Activated T-helper 2 cell treated with anti-CD3 and anti-CD28 coated beads, Interferon-gamma antibody, Interleukin-2, Interleukin-4, amounts not matched to agents 10 μg/mL and 5 μg/mL and 100 μg/mL, durations not matched to agents 14 hours and 24 hours and 36 hours (primary cell): ENCODE measurements around the gene CCNT1. TPM values are rescaled to one million over a fixed set of nuclear protein-coding genes. Genes with fewer than 3 reads are reported as not detected.
"Not testable (repeated sequence)": the region's sequence is repeated elsewhere in the genome, so short reads cannot be mapped to it uniquely, and the experiment has no call there.

Experiments used
- DNase-seq: peaks from one replicate; pipeline ENCODE4 v3.0.0; 2021; ENCODE audit warnings: low spot score
- H3K27ac Mint-ChIP-seq: one replicate; pipeline ENCODE4 v1.8.0; 2021; ENCODE audit warnings: mixed read lengths
- H3K27me3 Mint-ChIP-seq: one replicate; pipeline ENCODE4 v1.8.0; 2021; ENCODE audit warnings: low read depth, mixed read lengths
- H3K36me3 Mint-ChIP-seq: one replicate; pipeline ENCODE4 v1.8.0; 2021; ENCODE audit warnings: low read depth, mixed read lengths
- H3K4me1 Mint-ChIP-seq: one replicate; pipeline ENCODE4 v1.8.0; 2021; ENCODE audit warnings: low read depth, mixed read lengths
- H3K4me3 Mint-ChIP-seq: one replicate; pipeline ENCODE4 v1.8.0; 2021; ENCODE audit warnings: low read depth, mild to moderate bottlenecking, moderate library complexity, mixed read lengths
- H3K9me3 Mint-ChIP-seq: one replicate; pipeline ENCODE4 v1.8.0; 2021; ENCODE audit warnings: mixed read lengths
- intact Hi-C: fragments of 100-400 bp; cut with micrococcal nuclease; formaldehyde crosslinking; loops from one replicate; pipeline ENCODE4 v1.15.1; 2023
- total RNA-seq: library from RNA; stranded (reverse); gene quantifications from 2 replicates; pipeline ENCODE4 v1.2.3, GENCODE V29; 2022

CCNT1 gene
- total RNA-seq = 70.2 and 71.9 TPM in 2 replicates

- H3K4me1 Mint-ChIP-seq = peaks cover 31% of the 10 kb centered on the region
- H3K4me3 Mint-ChIP-seq = peak within 1 kb of the TSS; percentile 92
- intact Hi-C loops = loop anchor here (1.0 to 2.0 kb wide), 4 partner anchors 34 to 136 kb away; partner anchors contain the start of genes DDX23 and KANSL2
- peaks cover 28% of the 10 kb centered on the region for H3K9me3 Mint-ChIP-seq
- H3K27me3 Mint-ChIP-seq = no peaks in the 10 kb centered on the region
- DNase-seq = peak; percentile 99
- peaks cover 57% of the 10 kb centered on the region for H3K36me3 Mint-ChIP-seq
- H3K27ac Mint-ChIP-seq = peak within 1 kb of the TSS; percentile 95
Observed at GRCh38 chr12:48716493-48717251, at the start of gene CCNT1. Gene CCNT1, minus strand, starts transcription at chr12:48716707. Its CDS starts 32 bp downstream, at chr12:48716675.

DNA sequence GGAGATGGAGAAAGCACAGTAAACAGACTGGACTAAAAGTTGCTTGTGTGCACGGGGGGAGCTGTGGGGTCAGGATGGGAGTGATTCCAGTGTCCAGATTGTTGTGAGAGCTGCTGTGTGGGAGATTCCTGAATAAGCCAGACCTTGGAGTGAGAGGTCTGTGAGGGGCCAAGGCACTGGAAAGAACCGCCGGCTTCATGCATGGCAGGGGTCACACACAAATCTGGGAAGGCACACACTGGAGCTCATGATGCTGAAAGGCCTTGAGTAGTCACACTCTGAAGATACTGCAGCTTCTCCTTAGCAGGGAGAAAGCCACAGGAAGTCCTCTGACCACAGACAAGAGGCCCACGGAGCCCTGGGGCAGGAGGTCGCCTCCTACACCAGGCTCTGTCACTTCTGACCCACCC lies 49.3 kb upstream of the CCNT1 start:
- Mint-ChIP-seq H3K4me1 (peaks cover 19% of the 10 kb centered on the region), H3K9me3 (no peaks in the 10 kb centered on the region), H3K4me3 (peak overlapping the region; percentile 3), H3K27ac (peak overlapping the region; percentile 48), H3K36me3 (no peaks in the 10 kb centered on the region), H3K27me3 (no peaks in the 10 kb centered on the region)
- DNase-seq = peak; percentile 20
- intact Hi-C loops = no loop called here

DNA sequence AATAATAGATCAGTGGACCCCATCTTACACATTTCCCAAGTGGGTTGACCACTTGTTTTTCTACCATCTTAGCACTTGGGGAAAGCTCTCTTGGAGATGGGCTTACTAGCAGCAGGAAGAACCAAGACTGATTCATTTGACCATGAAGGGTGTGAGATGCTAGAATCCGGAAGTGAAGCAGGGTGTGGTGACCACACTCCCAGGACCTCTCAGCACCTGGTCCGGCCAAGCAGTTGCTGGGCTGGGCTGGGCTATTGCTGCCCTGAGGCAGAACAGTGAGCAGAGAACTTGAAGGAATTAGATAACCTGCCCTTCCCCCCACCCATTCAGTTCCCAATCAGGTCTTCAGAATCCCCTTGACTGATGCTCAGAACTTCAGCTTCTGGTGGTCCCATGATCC lies 48.0 kb upstream of the CCNT1 start:
- Mint-ChIP-seq H3K36me3 (no peaks in the 10 kb centered on the region), H3K27me3 (peaks cover under 1% of the 10 kb centered on the region), H3K4me1 (peaks cover 19% of the 10 kb centered on the region), H3K4me3 (no peak overlapping the region), H3K27ac (no peak overlapping the region), H3K9me3 (no peaks in the 10 kb centered on the region)
- DNase-seq = no peak
- intact Hi-C loops = no loop called here

DNA sequence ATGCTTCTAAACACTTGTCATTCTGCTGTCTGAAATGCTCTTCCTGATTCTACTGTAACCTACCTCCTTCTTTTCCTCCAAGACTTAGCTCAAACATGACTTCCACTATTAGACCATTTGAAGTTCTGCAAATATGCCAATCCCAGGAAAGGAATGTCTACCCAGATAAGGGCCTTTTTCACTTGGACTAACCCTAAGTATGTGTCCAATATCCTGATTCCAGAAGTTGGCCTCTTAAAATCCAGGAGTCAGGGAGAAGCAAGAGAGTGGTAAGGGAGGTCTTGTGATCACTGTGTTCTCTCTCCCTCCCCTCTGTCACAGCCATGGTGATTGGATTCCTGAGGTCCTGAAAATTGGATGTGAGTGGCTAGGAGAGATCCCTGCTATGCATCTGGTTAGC lies 42.2 kb upstream of the CCNT1 start:
- no peaks in the 10 kb centered on the region for H3K4me1 Mint-ChIP-seq
- no peak for DNase-seq
- intact Hi-C loops = no loop called here
- H3K9me3 Mint-ChIP-seq = no peaks in the 10 kb centered on the region
- no peak overlapping the region for H3K4me3 Mint-ChIP-seq
- no peak overlapping the region for H3K27ac Mint-ChIP-seq
- H3K27me3 Mint-ChIP-seq = peaks cover 1% of the 10 kb centered on the region
- no peaks in the 10 kb centered on the region for H3K36me3 Mint-ChIP-seq

DNA sequence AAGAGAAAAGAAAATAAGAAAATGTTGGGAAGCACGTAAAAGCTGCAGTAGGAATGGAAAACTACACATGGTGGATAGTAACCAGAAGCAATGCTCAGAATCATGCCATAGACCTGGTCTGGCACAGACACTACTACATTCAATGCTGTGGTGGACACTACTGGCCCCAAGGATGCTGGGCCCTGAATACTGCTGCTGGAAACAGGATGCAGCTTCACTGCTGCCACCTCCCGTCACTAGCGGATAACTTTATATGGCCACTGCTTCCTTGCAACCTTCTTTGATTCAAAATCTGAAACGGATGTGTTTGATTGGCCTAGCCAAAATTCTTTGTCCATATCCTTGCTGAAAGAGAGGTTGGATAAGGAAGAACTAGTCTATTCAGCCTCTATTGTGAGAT lies 41.7 kb upstream of the CCNT1 start:
- no peaks in the 10 kb centered on the region for H3K36me3 Mint-ChIP-seq
- H3K27ac Mint-ChIP-seq = no peak overlapping the region
- no peak for DNase-seq
- intact Hi-C loops = no loop called here
- H3K4me3 Mint-ChIP-seq = no peak overlapping the region
- no peaks in the 10 kb centered on the region for H3K9me3 Mint-ChIP-seq
- peaks cover 3% of the 10 kb centered on the region for H3K27me3 Mint-ChIP-seq
- no peaks in the 10 kb centered on the region for H3K4me1 Mint-ChIP-seq

- no peak for DNase-seq
- Mint-ChIP-seq H3K9me3 (no peaks in the 10 kb centered on the region), H3K27me3 (peaks cover 4% of the 10 kb centered on the region), H3K36me3 (no peaks in the 10 kb centered on the region), H3K27ac (peak overlapping the region; percentile 7), H3K4me1 (peaks cover 14% of the 10 kb centered on the region), H3K4me3 (no peak overlapping the region)
- intact Hi-C loops = no loop called here
Observed at GRCh38 chr12:48750769-48751356, 34.4 kb upstream of the CCNT1 start.

DNA sequence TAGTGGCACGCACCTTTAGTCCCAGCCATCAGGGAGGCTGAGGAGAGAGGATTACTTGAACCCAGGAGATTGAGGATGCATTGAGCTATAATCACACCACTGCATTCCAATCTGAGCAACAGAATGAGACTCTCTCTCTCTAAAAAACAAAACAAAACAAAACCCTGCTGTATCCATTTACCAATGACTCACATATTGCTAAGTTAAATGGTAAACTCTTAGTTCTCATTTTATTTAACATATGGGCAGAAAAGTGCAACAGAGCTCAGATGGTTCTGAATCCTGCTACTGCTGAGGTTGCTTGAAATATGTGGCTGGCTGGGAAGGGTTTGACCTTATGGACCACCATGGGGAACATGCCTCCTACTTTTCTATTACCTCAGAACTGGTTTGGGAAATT lies 33.7 kb upstream of the CCNT1 start:
- Mint-ChIP-seq H3K4me3 (no peak overlapping the region), H3K9me3 (no peaks in the 10 kb centered on the region), H3K4me1 (peaks cover 14% of the 10 kb centered on the region), H3K27ac (no peak overlapping the region), H3K27me3 (peaks cover 4% of the 10 kb centered on the region), H3K36me3 (no peaks in the 10 kb centered on the region)
- intact Hi-C loops = no loop called here
- no peak for DNase-seq

GRCh38 chr12:48744251-48745008 lies 27.9 kb upstream of the CCNT1 start:
- H3K4me1 Mint-ChIP-seq = peaks cover 3% of the 10 kb centered on the region
- no peak for DNase-seq
- intact Hi-C loops = no loop called here
- H3K9me3 Mint-ChIP-seq = no peaks in the 10 kb centered on the region
- peaks cover 16% of the 10 kb centered on the region for H3K27me3 Mint-ChIP-seq
- no peaks in the 10 kb centered on the region for H3K36me3 Mint-ChIP-seq
- no peak overlapping the region for H3K4me3 Mint-ChIP-seq
- no peak overlapping the region for H3K27ac Mint-ChIP-seq

GRCh38 chr12:48739618-48740269 lies 23.2 kb upstream of the CCNT1 start:
- intact Hi-C loops = no loop called here
- Mint-ChIP-seq H3K27ac (no peak overlapping the region), H3K4me1 (no peaks in the 10 kb centered on the region), H3K27me3 (peaks cover 21% of the 10 kb centered on the region), H3K36me3 (no peaks in the 10 kb centered on the region), H3K9me3 (no peaks in the 10 kb centered on the region), H3K4me3 (no peak overlapping the region)
- DNase-seq = no peak

DNA sequence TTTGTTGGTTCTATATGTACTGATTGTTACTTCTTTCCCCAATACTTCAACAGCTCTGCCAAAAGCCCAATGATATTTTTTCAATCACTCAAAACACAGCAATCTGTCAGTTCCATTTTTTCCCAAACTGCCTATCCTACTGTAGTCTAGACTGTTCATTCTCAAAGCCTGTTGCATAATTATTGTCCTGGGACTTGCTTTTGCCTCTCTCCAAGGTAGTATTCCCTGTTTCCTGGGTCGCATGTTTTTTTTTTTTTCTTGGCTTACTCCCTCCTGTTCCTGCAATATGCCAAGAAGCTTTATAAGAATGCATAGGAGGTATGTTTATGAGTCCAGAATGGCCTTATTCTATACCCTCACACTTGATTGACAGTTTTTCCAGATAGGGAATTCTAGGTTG lies 19.9 kb upstream of the CCNT1 start:
- H3K27me3 Mint-ChIP-seq = peaks cover 24% of the 10 kb centered on the region
- no peak overlapping the region for H3K4me3 Mint-ChIP-seq

DNA sequence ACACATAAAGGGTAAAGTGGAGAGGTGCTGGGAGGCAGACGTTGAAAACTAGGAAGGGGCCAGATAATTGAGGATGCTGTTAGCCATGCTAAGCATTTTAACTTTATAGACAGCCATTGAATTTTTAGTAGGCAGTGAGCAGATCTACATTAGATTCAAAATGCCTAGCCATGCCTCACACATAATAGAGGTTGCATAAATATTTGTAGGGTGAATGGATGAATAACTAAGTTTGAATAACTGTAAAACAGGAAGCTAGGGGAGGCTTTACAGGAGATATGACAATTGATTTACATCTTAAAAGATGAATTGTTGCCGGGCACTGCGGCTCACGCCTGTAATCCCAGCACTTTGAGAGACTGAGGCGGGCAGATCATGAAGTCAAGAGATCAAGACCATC lies 12.3 kb upstream of the CCNT1 start:
- Mint-ChIP-seq H3K27me3 (peaks cover 11% of the 10 kb centered on the region), H3K27ac (no peak overlapping the region)
- intact Hi-C loops = no loop called here

More for the DNA sequence above, 19.9 kb upstream of the CCNT1 start:
- H3K4me1 Mint-ChIP-seq = no peaks in the 10 kb centered on the region
- H3K27ac Mint-ChIP-seq = no peak overlapping the region
- no peaks in the 10 kb centered on the region for H3K9me3 Mint-ChIP-seq
- intact Hi-C loops = no loop called here
- no peak for DNase-seq
- H3K36me3 Mint-ChIP-seq = no peaks in the 10 kb centered on the region

GRCh38 chr12:48720737-48721136 lies 4.2 kb upstream of the CCNT1 start:
- H3K4me3 Mint-ChIP-seq, H3K4me1 Mint-ChIP-seq, H3K27ac Mint-ChIP-seq, H3K27me3 Mint-ChIP-seq, DNase-seq, intact Hi-C loops: not testable (repeated sequence)
- Mint-ChIP-seq H3K36me3 (peaks cover 20% of the 10 kb centered on the region), H3K9me3 (peaks cover 28% of the 10 kb centered on the region)

More for the DNA sequence above, 12.3 kb upstream of the CCNT1 start:
- Mint-ChIP-seq H3K9me3 (no peaks in the 10 kb centered on the region), H3K36me3 (no peaks in the 10 kb centered on the region), H3K4me3 (no peak overlapping the region), H3K4me1 (no peaks in the 10 kb centered on the region)
- DNase-seq = no peak
